ENCODE results near the gene WWP2. TPM values are rescaled to one million over a fixed set of nuclear protein-coding genes. Genes with fewer than 3 reads are reported as not detected.

The WWP2 gene
- total RNA-seq, 2 experiments from 2014 or later, result 41.9 to 43.0 TPM

DNA sequence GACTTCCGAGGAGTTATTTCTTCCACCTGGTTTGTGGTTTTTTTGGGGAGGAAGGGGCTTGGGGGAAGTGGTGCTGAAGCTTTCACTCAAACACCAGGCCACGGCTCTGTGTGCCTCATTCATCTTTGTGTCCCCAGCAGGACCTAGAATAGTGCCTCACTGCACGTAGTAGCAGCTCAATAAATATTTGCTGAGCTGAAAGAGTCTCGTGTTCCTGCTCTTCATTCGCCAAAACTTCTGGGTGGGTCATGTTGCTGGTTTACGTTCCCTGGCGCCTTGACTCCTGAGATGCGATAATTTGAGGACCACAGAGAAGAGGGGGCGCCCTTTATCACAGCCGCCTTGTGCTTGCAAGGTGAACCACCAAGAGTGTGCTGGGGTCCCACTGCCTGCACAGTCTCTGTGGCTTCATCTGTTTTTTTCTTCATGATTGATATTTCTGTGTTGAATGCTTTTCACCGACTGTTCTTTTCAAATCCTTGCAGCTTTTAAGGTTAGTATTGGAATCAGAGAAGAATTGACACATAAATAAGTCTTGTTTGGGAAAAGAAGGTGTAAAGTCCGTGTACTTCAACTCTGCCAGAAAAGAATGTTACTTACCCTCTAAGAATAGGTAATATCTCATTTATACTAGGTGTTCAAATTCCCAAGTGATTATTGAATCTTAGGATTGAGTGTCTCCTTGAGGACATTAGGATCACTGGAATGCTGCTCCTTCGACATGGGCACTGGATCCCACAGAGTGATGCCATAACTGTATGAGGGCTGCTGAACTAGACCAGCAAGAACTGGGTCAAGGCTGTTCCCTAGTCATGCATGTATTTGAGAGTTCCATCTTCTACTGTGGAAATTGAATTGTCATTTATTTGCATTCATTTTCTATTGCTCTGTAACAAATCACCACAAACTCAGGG lies 96.3 kb downstream of the WWP2 start:
- peaks cover 55% of the 10 kb centered on the region for H3K36me3 Mint-ChIP-seq (ENCODE audit: low read depth)
- intact Hi-C loops (cut with DNase I, micrococcal nuclease), result no loop called here
- CTCF ChIA-PET, result no interaction called here

DNA sequence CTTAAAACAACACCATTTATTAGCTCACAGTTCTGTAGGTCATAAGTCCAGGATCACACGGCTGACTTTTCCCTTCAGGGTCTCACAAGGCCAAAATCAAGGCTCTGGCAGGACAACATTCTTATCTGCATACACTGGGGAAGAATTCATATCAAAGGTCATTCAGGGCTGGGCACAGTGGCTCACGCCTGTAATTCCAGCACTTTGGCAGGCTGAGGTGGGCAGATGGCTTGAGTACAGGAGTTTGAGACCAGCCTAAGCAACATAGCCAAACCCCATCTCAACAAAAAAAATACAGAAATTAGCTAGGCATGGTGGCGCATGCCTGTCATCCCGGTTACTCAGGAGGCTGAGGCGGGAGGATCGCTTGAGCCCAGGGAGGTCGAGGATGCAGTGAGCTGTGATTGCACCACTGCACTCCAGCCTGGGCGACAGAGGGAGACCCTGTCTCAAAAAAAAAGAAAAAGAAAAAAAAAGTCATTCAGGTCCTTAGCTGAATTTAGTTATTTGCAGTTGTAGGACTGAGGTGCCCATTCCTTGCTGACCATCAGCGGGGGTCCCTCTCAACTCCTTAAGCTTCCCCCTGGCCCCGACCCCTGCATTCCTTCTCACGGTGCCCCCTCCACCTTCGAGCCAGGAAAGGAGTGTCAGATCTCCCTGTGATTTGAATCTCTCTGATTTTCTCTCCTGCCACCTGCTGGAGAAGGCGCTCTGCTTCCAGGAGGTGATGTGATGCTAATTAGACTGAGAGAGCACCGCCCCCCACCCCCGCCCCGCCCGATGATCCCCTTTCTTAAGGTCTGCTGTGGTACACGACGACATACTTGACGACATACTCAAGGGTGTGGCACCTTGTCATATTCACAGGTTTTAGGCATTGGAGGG lies 97.2 kb downstream of the WWP2 start:
- Mint-ChIP-seq H3K4me3 (no peak overlapping the region), H3K4me1 (ENCODE audit: low read depth) (peaks cover 4% of the 10 kb centered on the region), H3K27ac (no peak overlapping the region), H3K9me3 (no peaks in the 10 kb centered on the region), H3K27me3 (no peaks in the 10 kb centered on the region), H3K36me3 (ENCODE audit: low read depth) (peaks cover 50% of the 10 kb centered on the region)
- Histone ChIP-seq H3K36me3 (ENCODE audit: insufficient read depth, low read length) (peaks cover 25% of the 10 kb centered on the region), H3K27me3 (ENCODE audit: control insufficient read depth in 1 of 2, insufficient read depth in 2 of 2, low read length in 2 of 2) (no peaks in the 10 kb centered on the region), H3K27ac (ENCODE audit: low read depth in 1 of 2, low read length in 2 of 2) (no peak overlapping the region), H3K4me1 (ENCODE audit: insufficient read depth, low read length) (no peaks in the 10 kb centered on the region), H3K4me3 (ENCODE audit: low read length) (no peak overlapping the region), H3K9me3 (ENCODE audit: control insufficient read depth in 1 of 2, insufficient read depth in 1 of 2, low read length in 2 of 2) (no peaks in the 10 kb centered on the region)
- intact Hi-C loops (cut with DNase I, micrococcal nuclease), result no loop called here
- ChIA-PET POLR2A (no interaction called here), CTCF (no interaction called here)
- TF ChIP-seq, protein P1, sequence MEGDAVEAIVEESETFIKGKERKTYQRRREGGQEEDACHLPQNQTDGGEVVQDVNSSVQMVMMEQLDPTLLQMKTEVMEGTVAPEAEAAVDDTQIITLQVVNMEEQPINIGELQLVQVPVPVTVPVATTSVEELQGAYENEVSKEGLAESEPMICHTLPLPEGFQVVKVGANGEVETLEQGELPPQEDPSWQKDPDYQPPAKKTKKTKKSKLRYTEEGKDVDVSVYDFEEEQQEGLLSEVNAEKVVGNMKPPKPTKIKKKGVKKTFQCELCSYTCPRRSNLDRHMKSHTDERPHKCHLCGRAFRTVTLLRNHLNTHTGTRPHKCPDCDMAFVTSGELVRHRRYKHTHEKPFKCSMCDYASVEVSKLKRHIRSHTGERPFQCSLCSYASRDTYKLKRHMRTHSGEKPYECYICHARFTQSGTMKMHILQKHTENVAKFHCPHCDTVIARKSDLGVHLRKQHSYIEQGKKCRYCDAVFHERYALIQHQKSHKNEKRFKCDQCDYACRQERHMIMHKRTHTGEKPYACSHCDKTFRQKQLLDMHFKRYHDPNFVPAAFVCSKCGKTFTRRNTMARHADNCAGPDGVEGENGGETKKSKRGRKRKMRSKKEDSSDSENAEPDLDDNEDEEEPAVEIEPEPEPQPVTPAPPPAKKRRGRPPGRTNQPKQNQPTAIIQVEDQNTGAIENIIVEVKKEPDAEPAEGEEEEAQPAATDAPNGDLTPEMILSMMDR (IDR thresholded peaks at IDR 0.05), result no peak
- ATAC-seq (ENCODE audit: poor library complexity) (no peak), DNase-seq (no peak)

More for the DNA sequence above, 96.3 kb downstream of the WWP2 start:
- Mint-ChIP-seq H3K4me3 (no peak overlapping the region), H3K27me3 (no peaks in the 10 kb centered on the region), H3K9me3 (no peaks in the 10 kb centered on the region), H3K27ac (no peak overlapping the region), H3K4me1 (ENCODE audit: low read depth) (peaks cover 4% of the 10 kb centered on the region)
- ATAC-seq (ENCODE audit: poor library complexity), result no peak
- no peak for DNase-seq
- Histone ChIP-seq H3K27ac (ENCODE audit: low read depth in 1 of 2, low read length in 2 of 2) (no peak overlapping the region), H3K36me3 (ENCODE audit: insufficient read depth, low read length) (peaks cover 29% of the 10 kb centered on the region), H3K4me3 (ENCODE audit: low read length) (no peak overlapping the region), H3K27me3 (ENCODE audit: control insufficient read depth in 1 of 2, insufficient read depth in 2 of 2, low read length in 2 of 2) (no peaks in the 10 kb centered on the region), H3K9me3 (ENCODE audit: control insufficient read depth in 1 of 2, insufficient read depth in 1 of 2, low read length in 2 of 2) (no peaks in the 10 kb centered on the region), H3K4me1 (ENCODE audit: insufficient read depth, low read length) (no peaks in the 10 kb centered on the region)
- POLR2A ChIA-PET, result no interaction called here
- TF ChIP-seq, protein P1 (IDR thresholded peaks at IDR 0.05), result no peak

DNA sequence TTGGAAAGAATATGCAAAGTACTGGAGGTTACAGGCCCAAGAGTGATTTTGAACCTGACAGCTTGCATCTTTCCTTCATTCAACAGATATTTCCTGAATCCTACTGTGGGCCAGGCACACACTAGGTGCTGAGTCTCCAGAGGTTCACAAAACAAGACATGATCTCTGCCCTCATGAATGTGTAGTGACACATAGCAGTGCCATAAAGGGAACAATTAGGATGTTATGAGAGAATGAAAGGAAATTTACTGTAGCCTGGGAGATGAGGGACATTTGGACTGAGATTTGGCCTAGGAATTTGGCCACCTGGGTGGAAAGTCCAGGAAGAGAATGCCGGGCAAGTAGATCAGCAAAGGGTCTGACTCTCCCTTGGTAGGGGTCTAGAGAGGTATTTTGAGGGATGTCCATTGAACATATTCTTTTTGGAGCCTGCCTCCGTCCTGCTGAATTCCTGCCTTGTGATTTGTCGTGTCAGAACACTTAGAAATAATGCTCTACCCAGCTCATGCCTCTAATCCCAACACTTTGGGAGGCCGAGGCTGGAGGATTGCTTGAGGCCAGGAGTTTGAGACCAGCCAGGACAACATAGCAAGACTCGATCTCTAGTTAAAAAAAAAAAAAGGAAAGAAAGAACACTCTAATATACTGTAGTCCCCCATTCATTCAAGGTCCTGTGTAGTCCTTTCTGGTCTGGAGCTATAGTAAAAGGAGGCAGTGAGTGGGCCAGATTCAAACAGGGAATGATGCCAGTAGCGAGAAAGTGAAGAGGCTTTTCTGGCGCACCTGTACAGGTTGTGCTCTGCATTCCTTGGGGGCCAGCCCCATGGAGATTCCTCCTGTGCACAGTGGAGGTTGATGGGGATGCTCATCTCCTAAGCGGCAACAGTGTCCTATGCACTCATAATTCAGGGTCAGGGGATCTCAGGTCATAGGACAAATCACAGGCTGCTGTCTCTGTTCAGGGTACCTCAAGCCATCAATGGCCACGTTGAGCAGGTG lies 98.4 kb downstream of the WWP2 start:
- TF ChIP-seq, protein P1 (IDR thresholded peaks at IDR 0.05), result no peak
- H3K36me3 ChIP-seq (ENCODE audit: insufficient read depth, low read length), result peaks cover 24% of the 10 kb centered on the region
- H3K4me3 ChIP-seq (ENCODE audit: low read length), result no peak overlapping the region
- H3K27ac ChIP-seq (ENCODE audit: low read depth in 1 of 2, low read length in 2 of 2), result no peak overlapping the region
- ChIA-PET CTCF (no interaction called here), POLR2A (no interaction called here)
- peaks cover 48% of the 10 kb centered on the region for H3K36me3 Mint-ChIP-seq (ENCODE audit: low read depth)
- no peak for DNase-seq
- H3K4me1 ChIP-seq (ENCODE audit: insufficient read depth, low read length), result no peaks in the 10 kb centered on the region
- no peak overlapping the region for H3K27ac Mint-ChIP-seq
- peaks cover 4% of the 10 kb centered on the region for H3K4me1 Mint-ChIP-seq (ENCODE audit: low read depth)
- no peak for ATAC-seq (ENCODE audit: poor library complexity)
- H3K9me3 Mint-ChIP-seq, result no peaks in the 10 kb centered on the region
- no peak overlapping the region for H3K4me3 Mint-ChIP-seq
- no peaks in the 10 kb centered on the region for H3K9me3 ChIP-seq (ENCODE audit: control insufficient read depth in 1 of 2, insufficient read depth in 1 of 2, low read length in 2 of 2)
- H3K27me3 ChIP-seq (ENCODE audit: control insufficient read depth in 1 of 2, insufficient read depth in 2 of 2, low read length in 2 of 2), result no peaks in the 10 kb centered on the region
- intact Hi-C loops (cut with DNase I, micrococcal nuclease), result no loop called here
- no peaks in the 10 kb centered on the region for H3K27me3 Mint-ChIP-seq
